HepG2 (cell line): ENCODE results near the gene EYA3. TPM values are rescaled to one million over a fixed set of nuclear protein-coding genes. Genes with fewer than 3 reads are reported as not detected.

Source experiments
- ATAC-seq: fragments of 200-7000 bp; cut with Tn5 transposase; 3 replicates; pipeline ENCODE4 v1.9.1; 2020; ENCODE audit warnings: mild to moderate bottlenecking, moderate library complexity
- BruUV-seq: library from RNA; stranded (reverse); fragments of 400-500 nt; replicated peaks from 2 replicates; lab custom pipeline; 2021; lab: Mats Ljungman, UMichigan
- CTCF ChIA-PET: fragments of 300-600 bp; formaldehyde crosslinking; extraction: SDS; loops from one replicate; lab custom pipeline; 2021; ENCODE audit warnings: low total read pairs, inconsistent platforms, low intra/inter-chr PET ratio; lab: Yijun Ruan, JAX
- POLR2A ChIA-PET: fragments of 350-600 bp; sonication (Branson Sonifier 250); formaldehyde crosslinking; loops from one replicate; lab custom pipeline; 2020; ENCODE audit warnings: antibody characterized with exemption, inconsistent platforms; lab: Yijun Ruan, JAX
- DNase-seq: peaks from one replicate; pipeline ENCODE4 v3.0.0-alpha.2; 2015; ENCODE audit warnings: low spot score
- FAIRE-seq: peaks from 3 replicates; lab custom pipeline; 2011; peaks lifted over from hg19 to GRCh38; lab: Jason Lieb, UNC
- H2AFZ ChIP-seq: one replicate; pipeline ENCODE4 v1.6.1; 2011; ENCODE audit warnings: low read length, inconsistent platforms
- H3K27ac ChIP-seq: fragments of 300-600 bp; 3 replicates; pipeline ENCODE4 v1.8.0; 2011; ENCODE audit warnings: mixed run types, mild to moderate bottlenecking, mixed read lengths, low read length, inconsistent platforms; ENCODE audit not compliant: insufficient read depth; ENCODE audit errors: extremely low read length
- H3K27me3 ChIP-seq, 2 experiments: fragments of 200-600 bp in 1 of 2; 2 replicates in 1 of 2; 3 replicates in 1 of 2; pipeline versions ENCODE4 v1.6.0 to v1.8.0; 2011; ENCODE audit warnings: low read length in 2 of 2, mild to moderate bottlenecking in 2 of 2, moderate library complexity in 2 of 2, inconsistent platforms in 1 of 2; ENCODE audit not compliant: insufficient read depth in 2 of 2, control insufficient read depth in 1 of 2
- H3K36me3 ChIP-seq, 2 experiments: fragments of 200-600 bp in 1 of 2; replicated peaks in 1 of 2; 2 replicates in 1 of 2; 3 replicates in 1 of 2; pipeline versions ENCODE4 v1.5.1 to v1.8.0; 2011; ENCODE audit warnings: low read length in 2 of 2, inconsistent platforms in 1 of 2; ENCODE audit not compliant: insufficient read depth in 2 of 2, control insufficient read depth in 1 of 2
- H3K4me1 ChIP-seq: 2 replicates; pipeline ENCODE4 v1.5.1; 2012; ENCODE audit warnings: low read length, inconsistent platforms; ENCODE audit not compliant: insufficient read depth
- H3K4me2 ChIP-seq: 2 replicates; pipeline ENCODE4 v1.6.0; 2011; ENCODE audit warnings: low read depth, low read length, inconsistent platforms
- H3K4me3 ChIP-seq, 3 experiments: fragments of 200-600 bp in 1 of 3; sonication (generic), shearing (Covaris generic) in 1 of 3; replicated peaks in 1 of 3; 2 replicates each; pipeline ENCODE4 v1.5.1; 2011 to 2016; ENCODE audit warnings: low read length in 3 of 3, inconsistent platforms in 2 of 3, low read depth in 2 of 3, mild to moderate bottlenecking in 2 of 3, control low read depth in 1 of 3, mixed read lengths in 1 of 3; ENCODE audit not compliant: insufficient read depth in 1 of 3
- H3K79me2 ChIP-seq: one replicate; pipeline ENCODE4 v1.6.1; 2011; ENCODE audit warnings: low read length, inconsistent platforms; ENCODE audit not compliant: insufficient read depth
- H3K9ac ChIP-seq: 2 replicates; pipeline ENCODE4 v1.6.0; 2011; ENCODE audit warnings: mild to moderate bottlenecking, low read depth, low read length, inconsistent platforms; ENCODE audit not compliant: insufficient read depth
- H3K9me3 ChIP-seq: 2 replicates; pipeline ENCODE4 v1.5.1; 2012; ENCODE audit warnings: mild to moderate bottlenecking, low read length
- H4K20me1 ChIP-seq: 2 replicates; pipeline ENCODE4 v1.6.0; 2011; ENCODE audit warnings: inconsistent platforms, mild to moderate bottlenecking, low read length, moderate library complexity; ENCODE audit not compliant: insufficient read depth
- BHLHE40 ChIP-seq: IDR thresholded peaks from 2 replicates; pipeline ENCODE4 v1.6.1; 2011; ENCODE audit warnings: low read length, improper control_type of control experiment
- JARID2 ChIP-seq: sonication (generic); formaldehyde crosslinking; IDR thresholded peaks from 2 replicates; pipeline ENCODE4 v1.8.1; 2023; ENCODE audit warnings: missing genetic modification reagents, inconsistent platforms; ENCODE audit not compliant: insufficient replicate concordance
- KDM5A ChIP-seq: fragments of 200-600 bp; sonication (generic); IDR thresholded peaks from 2 replicates; pipeline ENCODE4 v1.7.0; 2018; ENCODE audit warnings: antibody characterized with exemption, mild to moderate bottlenecking, low read length, borderline replicate concordance
- MYNN ChIP-seq: sonication (generic); formaldehyde crosslinking; IDR thresholded peaks from 2 replicates; pipeline ENCODE4 v1.4.0; 2020; ENCODE audit warnings: mild to moderate bottlenecking, low read depth, missing genetic modification reagents
- NFIC ChIP-seq: IDR thresholded peaks from 2 replicates; pipeline ENCODE4 v1.6.1; 2012; ENCODE audit warnings: mild to moderate bottlenecking, low read length, inconsistent platforms
- PHF8 ChIP-seq: sonication (generic); formaldehyde crosslinking; IDR thresholded peaks from 2 replicates; pipeline ENCODE4 v1.5.0; 2020; ENCODE audit warnings: missing genetic modification reagents
- RBM22 ChIP-seq: fragments of 200-400 bp; formaldehyde crosslinking; optimal IDR thresholded peaks from 2 replicates; pipeline ENCODE3; 2017; ENCODE audit warnings: mild to moderate bottlenecking, low read length, moderate library complexity
- RCOR2 ChIP-seq: IDR thresholded peaks from 2 replicates; pipeline ENCODE4 v1.6.1; 2016; ENCODE audit warnings: missing biosample characterization, missing genetic modification reagents
- SMARCE1 ChIP-seq: fragments of 450-650 bp; IDR thresholded peaks from 2 replicates; pipeline ENCODE4 v1.6.1; 2017; ENCODE audit warnings: borderline replicate concordance
- ZBTB49 ChIP-seq: sonication (generic); formaldehyde crosslinking; IDR thresholded peaks from 2 replicates; pipeline ENCODE4 v1.4.0; 2020; ENCODE audit warnings: missing genetic modification reagents, borderline replicate concordance
- ZNF24 ChIP-seq: fragments of 450-650 bp; IDR thresholded peaks from 2 replicates; pipeline ENCODE4 v1.6.1; 2017; ENCODE audit warnings: antibody characterized with exemption, mild to moderate bottlenecking
- ZNF44 ChIP-seq: sonication (generic); formaldehyde crosslinking; IDR thresholded peaks from 2 replicates; pipeline ENCODE4 v1.5.1; 2020; ENCODE audit warnings: mild to moderate bottlenecking, missing genetic modification reagents
- ZNF468 ChIP-seq: sonication (generic); formaldehyde crosslinking; IDR thresholded peaks from 2 replicates; pipeline ENCODE4 v1.8.0; 2022; ENCODE audit warnings: mild to moderate bottlenecking, moderate library complexity, missing genetic modification reagents
- ZNF496 ChIP-seq: sonication (generic); formaldehyde crosslinking; IDR thresholded peaks from 2 replicates; pipeline ENCODE4 v1.8.1; 2023; ENCODE audit warnings: mild to moderate bottlenecking, moderate library complexity, missing genetic modification reagents; ENCODE audit not compliant: insufficient replicate concordance
- ZNF513 ChIP-seq: sonication (generic); formaldehyde crosslinking; conservative IDR thresholded peaks from 2 replicates; pipeline ENCODE4 v1.5.0; 2020; ENCODE audit warnings: missing genetic modification reagents
- ZNF75D ChIP-seq: sonication (generic); formaldehyde crosslinking; IDR thresholded peaks from 2 replicates; pipeline ENCODE4 v1.8.1; 2023; ENCODE audit warnings: missing genetic modification reagents, mild to moderate bottlenecking, borderline replicate concordance
- ZNF816 ChIP-seq: sonication (generic); formaldehyde crosslinking; IDR thresholded peaks from 2 replicates; pipeline ENCODE4 v1.8.0; 2022; ENCODE audit warnings: missing genetic modification reagents, mild to moderate bottlenecking, borderline replicate concordance
- WGBS: methylation state at CpG from one replicate; pipeline ENCODE4 v1.1.6; 2017; ENCODE audit warnings: low lambda C conversion rate; 5-methylcytosine and 5-hydroxymethylcytosine counted together
- in situ Hi-C: cut with HindIII; loops from 2 replicates; pipeline ENCODE4 v1.10.0; 2017; ENCODE audit warnings: low pct_unique_long_range_greater_than_20kb; ENCODE audit not compliant: extremely low pct_ligation_motif_present
- intact Hi-C: fragments of 100-400 bp; cut with micrococcal nuclease; formaldehyde crosslinking; loops from one replicate; pipeline ENCODE4 v1.10.0; 2022; ENCODE audit not compliant: unreplicated experiment
- polyA plus RNA-seq, 8 experiments: library from polyadenylated mRNA; depleted of rRNA in 3 of 8; stranded (reverse) in 7 of 8; unstranded in 1 of 8; fragments of >200 nt; fragmentation: Illumina TruSeq in 4 of 8; extraction: Trizol in 4 of 8; gene quantifications; 2 replicates each; pipeline versions ENCODE4 v1.2.1 to v1.2.3, GENCODE V29; 2011 to 2016; ENCODE audit warnings: low read depth in 4 of 8, missing spikeins in 1 of 8, mixed read lengths in 1 of 8; ENCODE audit not compliant: insufficient read depth in 1 of 8
- total RNA-seq, 5 experiments: library from RNA; depleted of rRNA; stranded (reverse); fragments of >200 nt; fragmentation: Illumina TruSeq; extraction: Trizol; gene quantifications; 2 replicates each; pipeline ENCODE4 v1.2.3, GENCODE V29; 2016; ENCODE audit warnings: low read depth in 1 of 5

Gene EYA3
- total and polyA plus RNA-seq, 2 of the 13 experiments (the other 11 are each of a cell fraction or from before 2014, with no cell fraction given) = 13.9 to 19.7 TPM

- no peaks in the 10 kb centered on the region for H3K79me2 ChIP-seq
- no peak overlapping the region for H3K4me2 ChIP-seq
- no peaks in the 10 kb centered on the region for H3K9me3 ChIP-seq
- H2AFZ ChIP-seq = no peak overlapping the region
- TF ChIP-seq ZNF24 (no peak), ZNF816 (no peak), RBM22 (no peak), NFIC (no peak), ZNF75D (CRISPR knock-in tag) (no peak)
- CTCF ChIA-PET = no interaction called here
- ATAC-seq = no peak
- no peaks in the 10 kb centered on the region for H3K4me1 ChIP-seq
- WGBS = 98% methylated on average over 3 of the region's 3 CpGs
- intact Hi-C loops (no loop called here), in situ Hi-C loops (no loop called here)
- POLR2A ChIA-PET = no interaction called here
- H3K27me3 ChIP-seq = no peaks in the 10 kb centered on the region
- H4K20me1 ChIP-seq = no peaks in the 10 kb centered on the region
- FAIRE-seq = no peak
- H3K36me3 ChIP-seq = peaks cover 16 to 56% of the 10 kb centered on the region in 2 experiments
- H3K9ac ChIP-seq = no peak overlapping the region
- H3K4me3 ChIP-seq = no peak overlapping the region
- no TSS peak for BruUV-seq
- H3K27ac ChIP-seq = no peak overlapping the region
- DNase-seq = no peak
Measured at GRCh38 chr1:27990920-27991537, 97.4 kb downstream of the EYA3 start.

- ATAC-seq (no peak), DNase-seq (no peak), FAIRE-seq (no peak)
- H4K20me1 ChIP-seq = no peaks in the 10 kb centered on the region
- H3K27ac ChIP-seq = no peak overlapping the region
- H3K79me2 ChIP-seq = no peaks in the 10 kb centered on the region
- intact Hi-C loops = no loop called here
- no peaks in the 10 kb centered on the region for H3K9me3 ChIP-seq
- ChIA-PET CTCF (no interaction called here), POLR2A (no interaction called here)
- H3K36me3 ChIP-seq = no peaks in the 10 kb centered on the region
- H3K4me1 ChIP-seq = no peaks in the 10 kb centered on the region
- H3K4me3 ChIP-seq = no peak overlapping the region
- no peak overlapping the region for H3K9ac ChIP-seq
- no TSS peak for BruUV-seq
- WGBS = 97% methylated on average over 3 of the region's 3 CpGs
- no peaks in the 10 kb centered on the region for H3K27me3 ChIP-seq
- no peak overlapping the region for H2AFZ ChIP-seq
- in situ Hi-C loops = no loop called here
- H3K4me2 ChIP-seq = no peak overlapping the region
- TF ChIP-seq ZNF44 (no peak), JARID2 (CRISPR knock-in tag) (no peak), ZNF513 (CRISPR knock-in tag) (no peak), PHF8 (no peak), ZNF468 (CRISPR knock-in tag) (no peak), BHLHE40 (no peak), MYNN (no peak), RCOR2 (CRISPR knock-in tag) (no peak), SMARCE1 (no peak), ZNF496 (CRISPR knock-in tag) (no peak), KDM5A (no peak), ZBTB49 (no peak)
Measured at GRCh38 chr1:27981145-27981544, 107.3 kb downstream of the EYA3 start.
